CD8-positive, alpha-beta memory T cell (primary cell): Measurements from ENCODE around the gene RGS6. TPM values are rescaled to one million over a fixed set of nuclear protein-coding genes. Genes with fewer than 3 reads are reported as not detected.
A peak's percentile ranks its signal among the peaks of the same experiment; 100 is the strongest.

Experiments used
- CTCF ChIA-PET: fragments of 350-600 bp; sonication (Branson Sonifier 250); formaldehyde crosslinking; loops from one replicate; lab custom pipeline; 2021; ENCODE audit warnings: antibody characterized with exemption; lab: Charles Lee
- POLR2A ChIA-PET: fragments of 350-600 bp; sonication (Branson Sonifier 250); formaldehyde crosslinking; loops from one replicate; lab custom pipeline; 2021; ENCODE audit warnings: antibody characterized with exemption; lab: Charles Lee
- DNase-seq, 5 donors: peaks; one replicate each; pipeline versions ENCODE4 v3.0.0 to v3.0.0-alpha.2; 2020 to 2022; ENCODE audit warnings: mixed read lengths in 1 of 5
- H3K27ac ChIP-seq: one replicate; pipeline ENCODE4 v1.7.0; 2013; ENCODE audit warnings: low read depth, mild to moderate bottlenecking, low read length, moderate library complexity
- H3K27me3 ChIP-seq: 2 replicates; pipeline ENCODE4 v1.7.0; 2013; ENCODE audit warnings: low read length, mild to moderate bottlenecking; ENCODE audit not compliant: insufficient read depth, poor library complexity, severe bottlenecking
- H3K36me3 ChIP-seq: 2 replicates; pipeline ENCODE4 v1.7.0; 2013; ENCODE audit warnings: mild to moderate bottlenecking, low read length, moderate library complexity; ENCODE audit not compliant: insufficient read depth
- H3K4me1 ChIP-seq: 2 replicates; pipeline ENCODE4 v1.7.0; 2013; ENCODE audit warnings: mild to moderate bottlenecking, low read length, moderate library complexity; ENCODE audit not compliant: insufficient read depth
- H3K4me3 ChIP-seq: 2 replicates; pipeline ENCODE4 v1.7.0; 2013; ENCODE audit warnings: mild to moderate bottlenecking, low read length
- H3K9me3 ChIP-seq: 2 replicates; pipeline ENCODE4 v1.7.0; 2013; ENCODE audit warnings: mild to moderate bottlenecking, low read length
- H3K27ac Mint-ChIP-seq, 8 donors: one replicate each; pipeline ENCODE4 v1.8.0; 2020 to 2021; ENCODE audit warnings: mixed read lengths in 8 of 8, mild to moderate bottlenecking in 6 of 8, inconsistent platforms in 3 of 8, moderate library complexity in 3 of 8
- H3K27me3 Mint-ChIP-seq, 2 donors: one replicate each; pipeline ENCODE4 v1.8.0; 2020 to 2021; ENCODE audit warnings: mixed read lengths in 2 of 2, mild to moderate bottlenecking in 1 of 2, moderate library complexity in 1 of 2
- H3K36me3 Mint-ChIP-seq, 3 donors: one replicate each; pipeline ENCODE4 v1.8.0; 2020 to 2021; ENCODE audit warnings: mixed read lengths in 3 of 3, inconsistent platforms in 1 of 3, mild to moderate bottlenecking in 1 of 3
- H3K4me1 Mint-ChIP-seq, 3 donors: one replicate each; pipeline ENCODE4 v1.8.0; 2020 to 2021; ENCODE audit warnings: mixed read lengths in 3 of 3, inconsistent platforms in 1 of 3, mild to moderate bottlenecking in 1 of 3
- H3K4me3 Mint-ChIP-seq, 7 donors: one replicate each; pipeline ENCODE4 v1.8.0; 2020 to 2021; ENCODE audit warnings: mixed read lengths in 7 of 7, mild to moderate bottlenecking in 6 of 7, moderate library complexity in 4 of 7, inconsistent platforms in 2 of 7
- H3K9me3 Mint-ChIP-seq, 5 donors: one replicate each; pipeline ENCODE4 v1.8.0; 2020 to 2022; ENCODE audit warnings: mixed read lengths in 5 of 5, mild to moderate bottlenecking in 3 of 5, moderate library complexity in 2 of 5, inconsistent platforms in 1 of 5
- polyA plus RNA-seq: library from polyadenylated mRNA; unstranded; fragments of 300-500 nt; fragmentation: Illumina TruSeq; gene quantifications from one replicate; pipeline ENCODE4 v1.2.3, GENCODE V29; 2021
- total RNA-seq, 2 experiments: library from RNA; stranded (reverse); gene quantifications; one replicate each; pipeline ENCODE4 v1.2.3, GENCODE V29; 2021

RGS6 gene
- total and polyA plus RNA-seq, 3 experiments from 2014 or later: 0.60 to 0.88 TPM; not detected in 1

DNA sequence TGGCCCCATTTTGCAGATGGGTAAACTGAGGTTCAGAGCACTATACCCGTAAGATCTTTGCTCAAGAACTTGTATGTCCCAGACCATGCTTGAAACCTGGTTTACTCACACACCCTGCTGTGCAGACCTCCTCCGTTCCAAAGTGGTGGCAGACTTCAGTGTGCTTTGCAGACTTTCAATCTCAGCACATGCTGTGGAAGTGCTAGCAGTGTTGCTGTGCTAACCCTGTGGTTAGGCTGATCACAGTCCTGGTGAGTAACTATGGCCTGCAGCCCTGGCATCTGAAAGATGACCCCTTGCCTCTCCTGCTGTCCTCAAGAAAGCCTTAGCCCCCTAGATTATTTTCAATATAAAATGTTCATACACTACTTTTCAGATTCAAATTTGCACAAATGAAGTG lies 511.0 kb downstream of the RGS6 start:
- Mint-ChIP-seq H3K36me3 (no peaks in the 10 kb centered on the region), H3K9me3 (no peaks in the 10 kb centered on the region), H3K4me3 (peak overlapping the region in 3 of 7 donors; percentile 20 to 70 (median 46)), H3K27me3 (no peaks in the 10 kb centered on the region), H3K4me1 (peaks cover 38 to 54% (median 50%) of the 10 kb centered on the region in 3 donors), H3K27ac (no peak overlapping the region)
- no peaks in the 10 kb centered on the region for H3K9me3 ChIP-seq
- H3K36me3 ChIP-seq: no peaks in the 10 kb centered on the region
- no peak overlapping the region for H3K4me3 ChIP-seq
- ChIA-PET CTCF (no interaction called here), POLR2A (no interaction called here)
- H3K27me3 ChIP-seq: no peaks in the 10 kb centered on the region
- H3K4me1 ChIP-seq: peaks cover 33% of the 10 kb centered on the region
- DNase-seq: no peak
- no peak overlapping the region for H3K27ac ChIP-seq

GRCh38 chr14:72443991-72444441 lies 511.8 kb downstream of the RGS6 start:
- ChIA-PET POLR2A (no interaction called here), CTCF (interaction anchor here (1.1 kb wide), 1 partner anchor 10 kb away, joined by 3 read pairs; no protein-coding TSS in a partner anchor)
- Histone ChIP-seq H3K36me3 (no peaks in the 10 kb centered on the region), H3K4me3 (peak overlapping the region; percentile 15), H3K27ac (no peak overlapping the region), H3K27me3 (no peaks in the 10 kb centered on the region), H3K4me1 (peaks cover 33% of the 10 kb centered on the region), H3K9me3 (no peaks in the 10 kb centered on the region)
- Mint-ChIP-seq H3K9me3 (no peaks in the 10 kb centered on the region), H3K4me1 (peaks cover 35 to 49% (median 47%) of the 10 kb centered on the region in 3 donors), H3K4me3 (peak overlapping the region in 6 of 7 donors; percentile 30 to 75 (median 62)), H3K27ac (peak overlapping the region in 4 of 8 donors; percentile 11 to 71 (median 44)), H3K36me3 (no peaks in the 10 kb centered on the region), H3K27me3 (no peaks in the 10 kb centered on the region)
- DNase-seq: peak in 2 of 5 donors; percentile 25 to 34

DNA sequence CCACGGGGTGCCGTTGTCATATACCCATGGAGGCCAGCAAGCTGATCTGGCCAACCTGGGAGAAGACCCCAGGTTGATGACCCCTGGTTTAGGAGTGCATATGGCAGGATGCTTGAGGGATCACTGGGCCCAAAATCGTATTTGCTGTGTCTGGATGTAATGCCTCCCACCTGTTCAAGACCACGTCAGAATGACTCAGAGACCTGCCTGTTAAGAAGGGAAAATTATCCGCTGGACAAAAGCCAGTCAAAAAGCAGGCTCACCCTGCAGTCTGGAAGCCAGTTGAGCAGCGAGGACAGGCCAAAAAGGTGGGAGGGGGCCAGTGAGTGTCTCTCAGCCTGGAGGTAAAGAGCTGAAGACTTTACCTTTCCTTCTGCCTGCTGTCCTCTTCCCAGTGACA lies 512.5 kb downstream of the RGS6 start:
- Histone ChIP-seq H3K4me3 (no peak overlapping the region), H3K27ac (no peak overlapping the region), H3K27me3 (no peaks in the 10 kb centered on the region), H3K9me3 (no peaks in the 10 kb centered on the region), H3K36me3 (no peaks in the 10 kb centered on the region), H3K4me1 (peaks cover 28% of the 10 kb centered on the region)
- Mint-ChIP-seq H3K4me1 (peaks cover 29 to 42% (median 40%) of the 10 kb centered on the region in 3 donors), H3K4me3 (peak overlapping the region in 4 of 7 donors; percentile 7 to 70 (median 56)), H3K9me3 (no peaks in the 10 kb centered on the region), H3K27me3 (no peaks in the 10 kb centered on the region), H3K36me3 (no peaks in the 10 kb centered on the region), H3K27ac (peak overlapping the region in 1 of 8 donors; percentile 47)
- DNase-seq: no peak
- ChIA-PET CTCF (interaction anchor here (1.1 kb wide), 1 partner anchor 11 kb away, joined by 3 read pairs; no protein-coding TSS in a partner anchor), POLR2A (no interaction called here)

GRCh38 chr14:72448212-72448611 lies 516.0 kb downstream of the RGS6 start:
- Histone ChIP-seq H3K27ac (no peak overlapping the region), H3K4me1 (peaks cover 39% of the 10 kb centered on the region), H3K9me3 (no peaks in the 10 kb centered on the region), H3K4me3 (no peak overlapping the region), H3K36me3 (no peaks in the 10 kb centered on the region), H3K27me3 (no peaks in the 10 kb centered on the region)
- ChIA-PET CTCF (no interaction called here), POLR2A (no interaction called here)
- Mint-ChIP-seq H3K27me3 (peaks cover 0 to 2% of the 10 kb centered on the region in 2 donors), H3K27ac (no peak overlapping the region), H3K4me1 (peaks cover 43 to 47% (median 45%) of the 10 kb centered on the region in 3 donors), H3K4me3 (no peak overlapping the region), H3K9me3 (no peaks in the 10 kb centered on the region), H3K36me3 (no peaks in the 10 kb centered on the region)
- no peak for DNase-seq

GRCh38 chr14:72450473-72451044 lies 518.3 kb downstream of the RGS6 start:
- Histone ChIP-seq H3K36me3 (no peaks in the 10 kb centered on the region), H3K4me1 (peaks cover 20% of the 10 kb centered on the region), H3K27me3 (no peaks in the 10 kb centered on the region), H3K27ac (no peak overlapping the region), H3K4me3 (no peak overlapping the region), H3K9me3 (no peaks in the 10 kb centered on the region)
- Mint-ChIP-seq H3K27me3 (peaks cover 0 to 2% of the 10 kb centered on the region in 2 donors), H3K36me3 (no peaks in the 10 kb centered on the region), H3K9me3 (no peaks in the 10 kb centered on the region), H3K4me1 (peaks cover 27 to 29% (median 28%) of the 10 kb centered on the region in 3 donors), H3K27ac (peak overlapping the region in 7 of 8 donors; percentile 58 to 95 (median 83)), H3K4me3 (peak overlapping the region in 6 of 7 donors; percentile 9 to 74 (median 55))
- ChIA-PET CTCF (no interaction called here), POLR2A (no interaction called here)
- no peak for DNase-seq

DNA sequence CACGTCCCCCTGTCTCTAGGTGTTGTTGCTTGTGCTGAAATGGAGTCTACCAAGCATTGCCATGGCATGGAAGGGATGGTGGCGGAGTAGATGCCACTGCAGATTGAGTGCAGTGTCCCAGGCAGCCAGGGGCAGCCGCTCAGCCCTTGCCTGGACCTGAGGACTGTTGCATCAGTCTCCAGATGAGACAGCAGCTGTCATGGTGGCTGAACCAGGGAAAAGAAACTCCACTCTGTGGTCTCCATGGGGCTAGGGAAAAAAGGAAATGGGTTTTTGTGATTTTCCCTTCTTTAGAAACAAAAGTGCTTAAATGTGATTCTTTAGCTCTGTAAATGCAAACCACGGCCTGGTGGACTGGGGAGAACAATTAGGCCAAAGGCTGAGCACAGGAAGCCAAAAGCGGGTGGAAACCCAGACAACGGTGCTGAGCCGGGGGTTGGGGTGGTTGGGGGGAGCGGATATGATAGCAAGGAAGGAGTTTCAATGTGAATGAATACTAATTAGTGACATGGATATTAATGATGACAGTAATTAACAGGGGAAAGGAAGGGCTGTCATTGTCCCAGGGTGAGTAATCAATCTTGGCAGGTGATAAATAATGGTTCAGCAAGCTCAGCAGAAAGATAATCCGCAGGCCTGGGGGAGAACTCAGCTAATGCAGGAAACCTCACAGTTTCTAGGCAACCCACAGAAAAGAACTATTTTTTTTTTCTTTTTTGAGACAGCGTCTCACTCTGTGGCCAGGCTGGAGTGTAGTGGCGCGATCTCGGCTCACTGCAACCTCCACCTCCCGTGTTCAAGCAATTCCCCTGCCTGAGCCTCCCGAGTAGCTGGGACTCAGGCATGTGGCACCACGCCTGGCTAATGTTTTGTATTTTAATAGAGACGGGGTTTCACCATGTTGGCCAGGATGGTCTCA lies 519.1 kb downstream of the RGS6 start:
- Mint-ChIP-seq H3K4me3 (peak overlapping the region; percentile 9 to 80 (median 63)), H3K9me3 (no peaks in the 10 kb centered on the region), H3K27me3 (peaks cover 0 to 2% of the 10 kb centered on the region in 2 donors), H3K4me1 (peaks cover 27 to 29% (median 28%) of the 10 kb centered on the region in 3 donors), H3K36me3 (no peaks in the 10 kb centered on the region), H3K27ac (peak overlapping the region; percentile 58 to 95 (median 84))
- CTCF ChIA-PET: interaction anchor here (0.8 kb wide), 1 partner anchor 26 kb away, joined by 3 read pairs; no protein-coding TSS in a partner anchor
- peak; percentile 13 to 63 (median 39) for DNase-seq
- no peaks in the 10 kb centered on the region for H3K27me3 ChIP-seq
- no peaks in the 10 kb centered on the region for H3K9me3 ChIP-seq
- H3K27ac ChIP-seq: no peak overlapping the region
- no peaks in the 10 kb centered on the region for H3K36me3 ChIP-seq
- H3K4me1 ChIP-seq: peaks cover 20% of the 10 kb centered on the region
- POLR2A ChIA-PET: no interaction called here
- H3K4me3 ChIP-seq: peak overlapping the region; percentile 6

DNA sequence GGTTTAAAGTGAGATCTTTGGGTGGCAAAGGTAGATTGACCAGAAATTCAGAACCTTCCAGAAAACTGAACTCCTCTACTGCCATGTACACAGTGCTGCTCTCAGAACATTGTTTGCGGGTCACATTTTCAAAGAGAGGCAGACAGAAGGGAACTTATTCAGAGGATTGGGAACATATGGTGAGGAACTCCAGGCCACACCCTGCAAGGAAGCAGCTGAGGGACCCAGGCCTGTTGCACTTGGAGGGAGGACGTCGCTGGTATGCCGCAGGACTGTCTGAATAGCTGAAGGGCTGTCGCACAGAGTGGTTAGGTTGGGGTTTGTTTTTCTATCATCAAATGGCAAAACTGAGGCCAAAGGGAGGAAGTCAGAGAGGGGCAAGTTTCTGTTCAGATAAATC lies 520.5 kb downstream of the RGS6 start:
- no peaks in the 10 kb centered on the region for H3K36me3 Mint-ChIP-seq
- Histone ChIP-seq H3K27me3 (no peaks in the 10 kb centered on the region), H3K36me3 (no peaks in the 10 kb centered on the region), H3K4me1 (peaks cover 20% of the 10 kb centered on the region), H3K9me3 (no peaks in the 10 kb centered on the region), H3K4me3 (no peak overlapping the region), H3K27ac (no peak overlapping the region)
- H3K27me3 Mint-ChIP-seq: peaks cover 2 to 3% of the 10 kb centered on the region in 2 donors
- CTCF ChIA-PET: no interaction called here
- H3K9me3 Mint-ChIP-seq: no peaks in the 10 kb centered on the region
- peak overlapping the region in 6 of 8 donors; percentile 42 to 87 (median 64) for H3K27ac Mint-ChIP-seq
- peak overlapping the region in 2 of 7 donors; percentile 12 to 18 for H3K4me3 Mint-ChIP-seq
- POLR2A ChIA-PET: no interaction called here
- DNase-seq: no peak
- H3K4me1 Mint-ChIP-seq: peaks cover 27 to 29% (median 28%) of the 10 kb centered on the region in 3 donors
